Raji (cell line): ENCODE data around the gene PRRT1B.

Source experiments
- POLR2A ChIP-seq: IDR thresholded peaks from 2 replicates; pipeline ENCODE4 v1.6.1; 2011; ENCODE audit warnings: low read depth, low read length, control low read depth; ENCODE audit not compliant: insufficient read depth

Gene PRRT1B

DNA sequence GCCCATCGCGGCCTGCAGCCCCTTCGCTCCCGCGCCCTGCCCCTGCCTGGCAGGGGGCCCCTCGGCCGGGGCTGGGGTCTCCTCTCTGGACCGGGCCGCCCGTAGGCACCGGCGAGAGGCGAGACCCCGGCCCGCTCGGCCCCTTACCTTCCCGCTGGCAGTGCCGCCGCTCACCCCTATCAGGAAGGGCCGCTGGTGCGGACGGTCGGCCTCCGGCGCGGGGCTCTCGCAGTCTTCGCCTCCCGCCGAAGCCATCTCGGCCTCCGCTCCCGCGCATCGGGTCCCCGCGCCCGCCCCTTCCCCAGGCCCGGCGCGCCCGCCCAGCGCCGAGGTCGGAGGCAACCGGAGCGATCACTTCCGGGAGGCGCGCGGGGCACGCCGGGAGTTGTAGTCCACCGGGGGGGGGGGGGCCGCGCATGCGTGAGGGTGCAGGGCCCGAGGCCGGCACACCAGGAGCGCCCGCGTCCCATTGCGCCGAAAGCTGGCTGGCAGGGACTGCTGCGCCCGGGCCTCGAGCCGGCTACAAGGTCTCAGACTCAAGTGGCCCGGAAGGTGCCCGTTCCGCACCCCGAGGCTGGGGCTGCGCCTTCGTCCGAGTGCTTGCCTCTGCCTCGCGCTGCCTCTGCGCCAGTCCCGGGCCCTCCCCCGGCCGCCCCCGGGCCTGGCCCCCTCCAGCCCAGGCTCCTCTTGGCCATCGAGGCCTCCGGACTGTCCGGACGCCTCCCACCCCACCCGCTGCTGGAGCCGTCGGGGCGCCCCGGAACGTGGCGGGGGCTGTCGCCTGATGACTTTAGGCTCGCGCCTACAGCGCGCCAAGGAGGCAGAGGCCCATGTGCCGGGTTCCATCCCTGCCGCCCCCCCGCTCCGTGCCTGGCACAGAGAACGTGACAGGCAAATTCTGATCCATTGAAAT lies 14.1 kb upstream of the PRRT1B start, which contains the start of gene UCK1:
Gene UCK1 (minus strand): TSS at position 344 of the 913 bp plus-strand sequence. CDS start 89 bp downstream, at position 255.
- peak; percentile 65 for TF ChIP-seq POLR2A

DNA sequence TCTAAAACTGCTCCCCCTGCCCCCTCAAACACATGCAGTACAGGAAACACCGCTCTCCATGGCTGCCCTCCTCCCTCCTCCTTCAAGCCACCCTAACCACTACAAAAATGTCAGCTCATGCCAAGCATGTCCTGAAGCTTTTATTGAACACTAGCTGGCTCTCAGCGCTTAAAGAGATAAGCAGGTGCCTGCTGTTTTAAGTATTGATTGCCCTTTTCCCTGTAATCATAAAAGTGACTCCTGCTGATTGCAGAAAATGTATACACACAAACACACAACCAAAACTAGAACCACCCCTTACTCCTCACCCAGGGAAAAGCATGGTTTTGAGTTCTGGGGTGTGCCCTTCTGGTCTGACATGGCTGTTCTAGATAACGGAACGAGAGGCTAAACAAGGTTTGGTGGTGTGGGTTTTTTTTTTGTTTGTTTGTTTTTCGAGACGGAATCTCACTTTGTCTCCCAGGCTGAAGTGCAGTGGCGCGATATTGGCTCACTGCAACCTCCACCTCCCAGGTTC lies 10.5 kb upstream of the PRRT1B start:
- no peak for TF ChIP-seq POLR2A

DNA sequence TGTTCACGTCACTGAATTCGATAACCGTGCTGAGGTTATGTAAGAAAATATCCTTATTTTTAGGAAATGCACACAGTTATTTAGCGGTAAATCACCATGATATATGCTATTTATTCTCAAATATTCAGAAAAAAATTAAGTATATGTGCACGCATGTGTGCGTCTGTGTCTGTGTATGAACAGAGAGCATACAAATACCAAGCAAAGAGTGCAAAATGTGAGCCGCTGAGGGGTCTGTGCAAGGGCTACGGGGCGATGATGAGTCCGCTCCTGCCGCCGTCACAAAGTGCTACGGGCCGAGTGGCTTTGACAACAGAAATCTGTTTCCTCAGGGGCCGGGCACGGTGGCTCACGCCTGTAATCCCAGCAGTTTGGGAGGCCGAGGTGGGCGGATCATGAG lies 7.4 kb upstream of the PRRT1B start:
- TF ChIP-seq POLR2A, result no peak

DNA sequence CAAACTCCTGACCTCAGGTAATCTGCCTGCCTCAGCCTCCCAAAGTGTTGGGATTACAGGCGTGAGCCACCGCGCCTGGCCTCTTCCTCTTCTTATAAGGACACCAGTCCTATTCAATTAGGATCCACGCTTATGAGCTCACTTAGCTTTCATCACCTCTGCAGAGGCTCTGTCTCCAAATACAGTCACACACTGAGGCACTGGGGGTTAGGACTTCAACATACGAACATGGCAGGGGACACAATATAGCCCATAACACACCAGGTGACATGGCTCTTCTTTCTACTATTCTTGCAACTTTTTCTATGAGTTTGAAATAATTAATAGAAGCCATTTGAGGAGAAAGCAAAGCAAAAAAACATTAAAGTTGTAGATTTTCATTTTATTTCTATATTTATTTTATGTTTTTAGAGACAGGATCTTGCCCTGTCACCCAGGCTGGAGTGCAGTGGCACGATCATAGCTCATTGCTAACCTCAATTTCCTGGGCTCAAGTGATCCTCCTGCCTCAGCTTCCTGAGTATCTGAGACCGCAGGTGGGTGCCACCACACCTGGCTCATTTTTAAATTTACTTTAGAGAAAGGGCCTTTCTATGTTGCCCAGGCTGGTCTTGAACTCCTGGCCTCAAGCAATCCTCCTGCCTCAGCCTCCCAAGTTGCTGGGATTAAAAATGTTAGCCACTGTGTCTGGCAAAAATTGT lies 6.0 kb upstream of the PRRT1B start:
- no peak for TF ChIP-seq POLR2A

DNA sequence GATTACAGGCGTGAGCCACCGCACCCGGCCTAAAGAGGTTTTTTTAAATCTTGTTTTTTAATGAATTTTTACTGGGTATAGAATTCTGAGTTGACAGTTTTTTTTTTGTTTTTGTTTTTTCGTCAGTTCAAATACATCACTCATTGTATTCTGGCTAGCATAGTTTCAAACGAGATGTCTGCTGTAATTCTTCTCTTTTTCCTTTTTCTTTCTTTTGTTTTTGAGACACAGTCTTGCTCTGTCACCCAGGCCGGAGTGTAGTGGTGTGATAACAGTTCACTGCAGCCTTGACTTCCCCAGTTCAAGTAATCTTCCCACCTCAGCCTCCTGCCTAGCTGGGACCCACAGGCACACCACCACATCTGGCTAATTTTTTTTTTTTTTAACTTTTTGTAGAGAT lies 2.2 kb upstream of the PRRT1B start:
- no peak for TF ChIP-seq POLR2A

DNA sequence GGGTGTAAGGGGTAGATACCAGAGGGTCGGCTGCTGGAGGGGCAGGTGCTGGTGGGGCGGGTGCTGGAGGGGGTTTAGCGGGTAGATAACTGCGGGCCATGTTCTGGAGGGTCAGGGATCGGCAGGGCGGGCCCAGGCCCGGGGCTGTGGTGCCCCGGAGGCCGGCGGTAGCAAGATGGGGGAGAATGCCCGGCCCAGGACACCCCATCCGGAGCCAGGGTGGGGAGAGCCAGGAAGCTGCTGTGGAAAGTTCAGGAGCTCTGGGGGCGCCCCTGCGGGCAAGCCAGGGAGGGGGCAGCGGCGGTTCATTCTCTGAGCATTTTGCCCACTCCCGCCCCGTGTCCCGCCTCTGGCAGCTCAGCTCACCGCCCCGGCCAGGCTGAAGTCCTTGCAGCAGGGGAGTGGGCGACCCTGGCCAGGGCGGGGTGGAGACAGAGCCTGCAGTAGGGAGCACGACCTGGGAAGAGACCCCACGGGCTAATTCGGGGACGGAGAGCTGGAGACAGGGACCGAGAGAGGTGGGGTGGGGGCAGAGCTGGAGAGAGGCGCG lies 538 bp downstream of the PRRT1B start:
- TF ChIP-seq POLR2A, result no peak

DNA sequence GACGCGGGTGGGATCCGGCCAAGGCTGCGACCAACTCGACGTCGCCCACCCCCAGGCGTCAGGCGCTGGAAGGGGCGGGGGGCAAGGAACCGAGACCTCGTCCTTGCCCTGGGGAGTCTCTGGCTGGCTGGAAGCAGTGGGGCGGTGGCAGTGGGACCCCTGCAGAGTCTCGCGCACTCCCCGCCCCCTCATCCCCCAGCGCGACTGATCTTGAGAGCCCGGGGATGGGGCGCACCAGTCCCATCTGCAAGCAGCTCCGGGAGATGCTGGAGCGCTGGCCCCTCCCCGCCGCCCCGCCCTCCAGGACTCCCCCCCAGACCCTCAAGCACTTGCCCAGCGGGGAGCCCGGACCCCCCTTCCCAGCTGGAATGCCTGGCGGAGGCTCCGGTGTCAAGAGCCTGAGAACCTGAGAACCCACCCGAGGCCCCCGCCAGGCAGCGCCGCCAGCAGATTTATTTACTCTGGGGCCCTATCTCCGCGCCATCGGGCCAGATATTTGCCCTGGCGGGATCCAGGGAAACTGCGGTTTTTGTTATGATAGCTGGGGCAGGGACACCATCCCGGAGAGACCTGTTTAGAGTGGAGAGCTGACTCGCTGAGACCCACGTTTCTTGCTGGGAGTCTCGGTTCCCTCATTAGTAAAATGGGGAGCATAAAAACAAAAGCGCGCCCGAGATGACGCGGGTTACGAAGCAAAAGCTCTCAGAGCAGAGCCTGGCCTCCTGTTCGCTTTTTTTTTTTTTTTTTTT lies 1.2 kb downstream of the PRRT1B start:
- no peak for TF ChIP-seq POLR2A

DNA sequence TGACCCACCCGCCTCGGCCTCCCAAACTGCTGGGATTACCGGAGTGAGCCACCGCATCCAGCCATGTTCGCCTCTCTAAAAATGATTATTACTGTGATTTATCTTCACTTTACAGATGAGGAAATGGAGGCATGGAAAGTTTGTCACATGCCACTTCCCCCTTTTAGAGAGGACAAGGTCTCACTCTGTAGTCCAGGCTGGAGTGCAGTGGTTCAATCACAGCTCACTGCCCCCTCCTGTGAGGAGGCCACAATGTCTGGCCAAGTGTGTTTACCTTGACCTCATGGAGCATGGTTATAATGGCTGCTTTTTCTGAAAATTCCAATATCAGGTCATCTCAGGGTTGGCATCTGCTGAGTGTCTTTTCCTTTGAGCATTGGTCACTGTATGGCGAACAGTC lies 6.7 kb downstream of the PRRT1B start:
- no peak for TF ChIP-seq POLR2A

DNA sequence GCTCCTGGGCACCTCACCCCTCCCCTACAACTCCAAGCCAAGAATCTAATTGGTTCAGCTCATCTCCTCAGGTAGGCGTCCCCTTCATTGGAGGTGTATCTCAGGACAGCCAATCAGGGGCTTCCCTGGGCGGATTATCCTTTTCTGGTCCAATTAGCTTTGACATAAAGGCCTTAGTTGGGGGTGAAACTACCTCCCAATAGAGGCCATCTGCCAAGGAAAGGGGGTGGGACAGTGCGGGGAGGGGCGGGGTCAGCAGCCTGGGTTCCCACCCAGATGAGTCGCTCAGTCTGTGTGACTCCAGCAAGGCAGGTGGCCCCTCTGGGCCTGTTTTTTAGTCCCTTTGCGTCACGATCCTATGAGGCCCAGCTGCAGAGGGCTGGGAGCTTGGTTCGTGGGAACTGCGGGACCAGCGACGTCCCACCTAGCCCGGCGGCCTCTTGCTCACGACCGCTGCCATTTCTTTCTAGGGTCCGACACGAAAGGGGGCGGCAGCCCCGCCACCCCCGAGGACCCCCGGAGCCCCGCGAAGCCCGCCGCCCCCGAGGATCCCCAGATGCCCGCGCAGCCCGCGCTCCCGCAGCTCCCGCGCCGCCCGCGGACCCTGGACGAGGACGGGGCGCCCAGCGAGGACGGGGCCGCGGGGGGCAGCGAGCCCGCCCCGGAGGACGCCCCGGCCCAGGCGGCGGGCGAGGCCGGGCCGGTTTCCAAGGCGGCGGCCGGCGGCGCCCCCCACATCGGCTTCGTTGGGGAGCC lies 8.9 kb downstream of the PRRT1B start:
- TF ChIP-seq POLR2A, result no peak

DNA sequence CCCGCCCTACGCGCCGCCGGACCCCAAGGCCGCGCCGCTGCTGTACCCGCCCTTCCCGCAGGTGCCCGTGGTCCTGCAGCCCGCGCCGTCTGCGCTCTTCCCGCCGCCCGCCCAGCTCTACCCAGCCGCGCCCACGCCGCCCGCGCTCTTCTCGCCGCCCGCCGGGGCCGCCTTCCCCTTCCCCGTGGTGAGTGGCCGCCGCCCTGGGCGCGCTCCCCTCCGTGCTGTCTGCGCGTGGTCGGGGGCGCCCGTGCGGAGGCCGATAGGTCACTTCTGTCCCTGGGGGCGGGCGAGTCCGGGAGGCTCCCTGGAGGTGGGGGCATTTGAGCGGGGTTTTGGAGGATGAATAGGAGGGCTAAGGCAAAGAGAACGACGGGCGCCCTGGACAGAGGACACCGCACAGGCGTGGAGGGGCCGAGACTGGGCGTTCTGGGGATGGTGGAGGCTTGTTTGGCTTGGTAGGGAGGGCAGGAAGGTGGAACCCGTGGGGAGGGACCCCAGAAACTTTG lies 9.6 kb downstream of the PRRT1B start:
- no peak for TF ChIP-seq POLR2A

DNA sequence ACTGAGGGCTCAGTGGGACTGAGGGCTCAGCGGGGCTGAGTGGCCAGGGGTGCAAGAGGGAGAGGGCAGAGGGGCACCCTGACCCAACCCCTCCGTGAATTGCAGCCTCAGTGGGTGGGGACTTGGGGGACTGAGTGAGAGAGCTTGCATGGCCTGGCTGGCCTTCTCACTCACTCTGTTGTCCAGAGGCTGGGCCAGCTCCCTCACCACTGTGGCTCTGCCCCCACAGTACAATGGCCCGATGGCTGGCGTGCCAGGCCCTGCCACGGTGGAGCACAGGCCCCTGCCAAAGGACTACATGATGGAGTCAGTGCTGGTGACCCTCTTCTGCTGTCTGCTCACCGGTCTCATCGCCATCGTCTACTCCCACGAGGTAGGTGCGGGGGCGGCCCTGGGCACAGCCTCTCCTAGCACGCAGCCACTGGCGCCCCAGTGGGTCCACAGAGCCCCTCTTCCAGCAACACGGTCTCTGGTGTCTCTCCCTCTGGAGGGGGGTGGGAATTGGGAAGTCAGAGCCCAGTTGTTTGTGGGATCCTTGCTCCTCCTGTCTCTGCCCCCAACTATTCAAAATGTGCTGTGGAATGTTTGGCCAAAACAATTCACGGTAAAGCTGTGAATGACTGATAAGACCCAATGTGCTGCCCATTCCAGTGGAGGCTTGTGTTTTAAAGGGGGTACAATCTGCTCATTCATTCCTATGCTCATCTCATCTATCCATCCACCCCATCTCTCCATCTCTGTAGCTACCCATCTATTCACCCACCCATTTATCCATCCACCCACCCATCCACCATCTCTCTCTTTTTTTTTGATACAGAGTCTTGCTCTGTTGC lies 10.7 kb downstream of the PRRT1B start:
- TF ChIP-seq POLR2A, result no peak

DNA sequence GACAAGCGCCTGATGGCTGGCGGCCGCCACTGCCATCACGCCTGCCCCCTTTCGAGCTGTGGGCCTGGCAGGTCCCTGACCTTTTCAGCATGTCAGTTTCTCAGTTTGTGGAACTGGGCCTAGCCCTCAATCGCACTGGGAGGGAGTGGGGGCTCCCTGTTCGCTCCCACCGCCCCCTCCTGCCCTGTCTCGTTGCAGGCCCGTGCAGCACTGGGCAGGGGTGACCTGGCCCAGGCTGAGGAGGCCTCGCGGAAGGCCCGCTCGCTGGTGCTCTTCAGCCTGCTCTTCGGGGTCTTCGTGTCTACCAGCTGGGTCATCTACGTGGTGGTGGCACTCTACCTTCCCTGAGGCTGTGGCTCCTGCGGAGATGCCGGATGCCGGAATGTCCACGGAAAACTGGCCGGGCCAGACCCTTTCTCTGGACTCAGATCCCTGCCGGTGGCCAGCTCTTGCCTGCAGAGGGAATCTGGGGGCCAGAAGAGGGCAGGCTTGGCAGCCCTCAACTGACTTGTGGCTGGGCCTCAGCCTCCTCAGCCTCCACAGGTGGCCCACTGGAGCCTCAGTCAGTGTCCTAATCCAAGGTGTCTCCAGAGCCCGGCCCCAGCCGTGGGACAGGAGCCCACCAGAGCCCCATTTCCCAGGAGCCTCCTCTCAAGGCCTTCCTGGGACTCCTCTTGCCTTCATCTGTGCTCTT lies 12.7 kb downstream of the PRRT1B start:
- no peak for TF ChIP-seq POLR2A
